Measurements from ENCODE around the gene CLDN14.

CLDN14 gene, protein sequence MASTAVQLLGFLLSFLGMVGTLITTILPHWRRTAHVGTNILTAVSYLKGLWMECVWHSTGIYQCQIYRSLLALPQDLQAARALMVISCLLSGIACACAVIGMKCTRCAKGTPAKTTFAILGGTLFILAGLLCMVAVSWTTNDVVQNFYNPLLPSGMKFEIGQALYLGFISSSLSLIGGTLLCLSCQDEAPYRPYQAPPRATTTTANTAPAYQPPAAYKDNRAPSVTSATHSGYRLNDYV

DNA sequence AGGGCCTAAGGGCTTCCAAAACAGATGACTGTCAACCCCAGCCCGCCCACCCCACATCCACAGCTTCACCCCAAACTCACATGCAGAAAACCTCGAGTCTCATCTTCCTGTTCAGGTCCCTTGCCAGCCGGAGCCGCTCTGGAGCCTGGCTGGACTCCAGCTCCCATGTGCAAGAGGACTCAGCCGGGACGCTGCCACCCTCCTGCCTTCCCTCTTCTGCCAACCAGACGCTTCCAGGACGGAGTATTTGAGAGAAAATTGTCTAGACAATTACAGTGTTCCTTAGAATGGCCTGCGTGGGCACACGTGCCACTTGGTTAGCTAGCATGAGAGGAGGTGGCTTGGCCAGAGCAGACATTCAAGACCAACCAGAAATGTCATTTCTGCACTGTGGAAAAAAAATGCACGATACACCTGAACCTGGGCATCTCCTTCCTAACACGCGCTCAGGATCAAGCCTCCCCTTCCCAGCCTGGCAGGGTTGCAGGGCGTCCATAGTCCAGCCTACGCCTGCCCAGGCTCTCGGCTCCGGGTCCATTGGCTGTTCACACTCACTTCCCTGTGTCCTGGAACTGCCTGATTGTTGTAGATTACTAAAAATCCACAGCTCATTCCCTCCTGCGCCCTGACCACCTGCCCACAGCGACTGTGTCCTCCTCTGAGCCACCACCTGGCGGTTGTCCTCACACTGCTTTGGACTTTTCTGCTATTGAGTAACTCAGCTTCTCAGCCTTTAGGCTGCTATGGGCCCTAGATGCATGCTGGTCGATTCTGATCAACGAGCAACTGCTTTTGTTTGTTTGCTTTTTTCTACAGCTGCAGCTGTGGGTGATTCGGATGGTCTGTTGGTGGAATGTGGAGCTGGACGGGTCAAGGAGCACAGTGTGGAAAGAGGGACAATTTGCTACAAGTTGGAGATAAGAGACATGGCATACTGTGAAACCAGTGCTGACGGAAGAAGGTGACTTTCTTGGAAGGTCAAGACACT lies at the start of gene CLDN14:
CLDN14 (minus strand) TSS at position 708 of the 988 bp plus-strand sequence. CDS start 18,427 bp downstream, outside the sequence.
- DNase-seq = peak in 12 of 58 donors; percentile 5 to 35 (median 16)

DNA sequence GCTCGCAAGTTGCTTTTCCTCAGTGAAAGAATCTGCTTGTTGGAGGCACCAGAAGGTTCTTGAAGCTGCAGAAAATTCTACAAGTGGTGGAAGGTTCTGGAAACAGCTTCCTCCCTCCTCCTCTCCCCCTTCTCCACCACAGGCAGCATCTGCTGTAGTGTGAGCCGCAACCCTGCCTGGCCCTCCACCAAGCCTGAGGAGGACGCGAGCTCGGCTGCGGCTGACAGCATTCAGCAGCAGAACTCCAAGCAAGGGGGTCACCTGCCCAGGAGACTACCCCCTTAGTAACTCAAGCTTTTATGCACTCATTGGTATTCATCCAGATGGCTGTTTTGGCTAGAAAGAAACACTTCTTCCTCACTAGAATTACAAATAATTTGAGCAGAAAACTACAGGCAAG lies 48.8 kb upstream of the CLDN14 start:
- DNase-seq = no peak

DNA sequence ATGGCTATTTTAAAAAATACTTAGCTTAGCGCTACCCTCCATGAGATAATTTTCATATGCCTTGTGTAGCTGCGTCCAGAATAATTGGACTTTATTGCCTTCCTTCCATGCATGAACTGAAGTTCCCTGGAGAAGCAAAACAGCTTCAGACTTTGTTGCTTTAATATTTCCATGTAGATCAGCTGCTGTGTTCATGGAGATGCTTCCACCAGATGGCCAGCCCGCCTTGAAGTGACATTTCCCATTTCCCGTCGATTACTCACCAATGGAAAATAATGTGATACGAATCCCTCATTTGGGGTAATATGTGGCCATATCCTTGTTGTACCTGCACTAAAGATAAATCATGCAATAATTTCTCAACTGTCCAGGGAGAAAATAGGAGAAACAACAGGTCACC lies 47.4 kb upstream of the CLDN14 start:
- DNase-seq = no peak

DNA sequence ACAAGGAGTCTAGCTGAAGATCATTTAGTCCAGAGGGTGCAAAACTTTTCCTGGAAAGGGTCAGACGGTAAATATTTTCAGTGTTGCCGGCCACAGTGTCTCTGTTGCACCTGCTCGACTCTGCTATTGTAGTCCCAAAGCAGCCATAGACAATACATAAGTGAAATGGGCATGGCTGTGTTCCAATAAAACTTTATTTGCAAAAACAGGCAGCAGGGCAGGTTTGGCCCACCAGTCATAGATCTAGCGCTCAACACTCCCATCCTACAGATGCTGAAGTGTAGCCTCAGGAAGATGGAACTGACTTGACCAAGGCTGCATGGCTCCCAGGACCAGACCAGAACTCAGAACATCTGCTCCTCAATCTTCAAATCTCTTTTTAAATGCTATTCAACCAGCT lies 46.2 kb upstream of the CLDN14 start:
- DNase-seq = no peak

DNA sequence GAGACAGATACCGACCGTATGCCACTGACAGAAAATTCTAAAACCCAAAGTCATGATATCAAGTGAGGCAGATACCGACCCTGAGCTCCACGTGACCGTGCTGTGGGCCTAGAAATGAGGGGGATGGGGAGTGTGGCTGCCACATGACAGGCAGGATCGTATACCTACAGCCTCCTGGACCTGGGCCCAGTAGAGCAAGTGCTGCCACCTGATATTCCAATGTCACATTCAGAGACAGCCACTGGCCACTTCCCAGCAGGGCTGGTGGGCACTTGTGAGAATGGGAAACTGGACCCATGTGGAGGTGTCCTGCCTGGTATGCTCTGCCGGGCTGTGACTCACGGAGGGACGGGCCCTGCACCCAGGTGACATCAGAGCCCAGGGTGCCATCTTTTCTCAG lies 44.6 kb upstream of the CLDN14 start:
- no peak for DNase-seq

DNA sequence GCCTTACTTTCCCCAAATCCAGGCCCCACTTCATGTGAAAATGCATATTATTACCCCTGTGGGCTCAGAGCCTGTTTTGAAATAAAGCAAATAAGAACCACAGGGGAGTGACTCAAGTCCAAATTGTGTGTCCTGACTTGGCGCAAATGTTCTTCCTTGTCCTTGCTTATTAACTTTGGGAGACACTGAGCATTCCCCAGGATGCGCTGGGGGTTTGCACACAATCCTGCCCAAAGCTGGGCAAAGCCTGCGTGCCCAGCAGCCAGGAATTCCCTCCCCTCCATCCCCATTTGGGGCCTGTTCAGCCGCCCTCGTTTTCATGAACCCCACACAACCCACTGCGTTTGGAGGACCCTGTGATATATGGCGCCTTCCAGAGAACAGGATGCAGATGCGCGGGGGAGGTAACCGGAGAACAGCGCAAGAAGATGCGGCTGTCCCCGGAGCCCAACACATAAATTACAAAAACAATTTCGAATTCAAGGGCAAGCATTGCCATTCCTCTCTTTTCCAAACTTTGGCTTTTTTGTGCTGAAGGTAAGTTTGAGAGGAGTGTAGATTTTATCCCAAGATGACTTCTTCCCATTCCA lies 42.4 kb upstream of the CLDN14 start:
- DNase-seq = no peak

DNA sequence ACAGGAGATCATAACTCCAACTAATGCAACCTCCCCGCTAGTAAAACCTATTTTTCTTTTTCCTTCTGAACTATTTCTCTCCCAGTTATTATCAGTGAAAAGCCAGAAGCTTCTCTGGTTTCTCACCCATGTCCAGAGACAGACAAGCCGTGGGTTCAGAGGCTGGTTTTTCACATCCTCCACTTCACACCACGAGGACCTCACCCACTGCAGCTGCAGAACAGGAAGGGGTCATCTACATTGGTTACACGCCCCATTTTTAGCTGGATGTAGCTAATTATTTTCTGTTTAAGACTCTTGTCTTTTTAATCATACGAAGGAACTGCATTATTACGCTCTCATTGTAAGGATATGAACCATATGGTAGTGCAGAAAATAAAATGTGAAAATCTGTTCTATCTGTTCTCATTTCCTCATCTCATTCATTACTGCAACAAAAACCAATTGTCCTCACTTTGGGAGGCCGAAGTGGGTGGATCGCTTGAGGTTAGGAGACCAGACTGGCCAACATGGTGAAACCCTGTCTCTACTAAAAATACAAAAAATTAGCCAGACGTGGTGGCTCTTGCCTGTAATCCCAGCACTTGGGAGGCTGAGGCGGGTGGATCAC lies 39.1 kb upstream of the CLDN14 start:
- DNase-seq = no peak

DNA sequence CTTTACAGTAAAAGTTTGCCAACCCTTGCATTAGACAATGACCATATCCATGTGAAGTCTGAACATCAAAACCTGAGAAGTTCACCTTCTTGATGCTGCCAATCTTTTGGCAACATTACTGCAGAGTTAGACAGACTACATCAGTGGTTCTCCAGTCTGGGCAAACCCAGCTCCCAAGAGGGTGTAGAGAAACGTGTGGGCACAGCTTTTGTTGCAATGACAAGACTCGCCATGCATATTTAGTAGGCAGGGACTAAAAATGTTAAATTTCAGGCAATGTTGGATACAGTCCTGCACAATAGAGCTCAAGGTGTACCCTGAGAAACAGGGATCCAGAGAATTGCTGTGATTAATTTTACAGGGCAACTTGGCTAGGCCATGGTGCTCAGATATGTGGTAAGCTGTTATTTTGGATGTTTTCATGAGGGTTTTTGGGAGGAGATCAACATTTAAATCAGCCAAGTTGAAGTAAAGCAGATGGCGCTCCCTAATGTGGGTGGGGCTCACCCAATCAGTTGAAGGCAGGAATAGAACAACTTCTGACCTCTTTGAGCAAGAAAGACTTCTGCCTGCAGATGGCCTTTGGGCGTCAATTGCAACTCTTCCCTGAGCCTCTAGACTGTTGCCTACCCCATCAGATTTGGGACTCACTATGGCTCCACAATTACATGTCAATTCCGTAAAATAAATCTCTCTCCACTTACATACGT lies 37.6 kb upstream of the CLDN14 start:
- DNase-seq = no peak

DNA sequence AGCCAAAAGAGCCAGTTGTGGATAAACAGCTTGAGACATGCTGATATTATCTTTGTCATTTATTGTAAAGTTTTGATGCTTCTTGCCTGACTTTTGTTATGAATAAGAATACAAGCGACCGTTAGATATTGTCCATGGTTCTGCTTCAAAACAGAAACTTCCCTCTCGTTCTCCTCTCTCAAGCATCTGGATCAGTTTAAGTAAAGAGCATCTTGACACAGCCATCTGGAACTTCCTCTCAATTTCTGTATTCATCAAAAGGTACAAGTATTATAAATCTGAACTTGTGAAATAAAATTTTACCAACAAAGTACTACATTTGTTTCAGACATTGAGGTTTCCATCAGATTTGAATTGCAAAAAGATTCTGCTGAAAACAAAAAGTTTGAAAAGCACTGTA lies 36.4 kb upstream of the CLDN14 start:
- DNase-seq = no peak

DNA sequence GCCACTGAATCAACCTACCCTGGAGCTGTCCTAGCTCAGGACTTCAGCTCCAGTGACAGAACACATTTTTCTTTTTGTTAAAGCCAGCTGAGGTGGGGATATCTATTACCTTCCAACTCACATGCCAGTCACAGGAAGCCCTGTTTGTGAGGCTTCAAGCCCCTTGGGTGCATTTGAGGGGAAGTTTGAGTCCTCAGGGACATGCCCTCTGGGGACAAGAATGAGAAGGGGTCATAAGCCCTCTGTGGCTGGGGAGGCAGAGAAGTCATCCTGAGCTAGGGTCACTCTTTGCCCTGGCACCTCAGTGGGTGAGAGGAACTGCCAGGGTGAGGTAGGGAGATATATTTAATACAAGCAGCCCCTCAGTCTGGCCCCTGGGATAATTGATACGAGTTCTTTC lies 33.5 kb upstream of the CLDN14 start:
- no peak for DNase-seq

DNA sequence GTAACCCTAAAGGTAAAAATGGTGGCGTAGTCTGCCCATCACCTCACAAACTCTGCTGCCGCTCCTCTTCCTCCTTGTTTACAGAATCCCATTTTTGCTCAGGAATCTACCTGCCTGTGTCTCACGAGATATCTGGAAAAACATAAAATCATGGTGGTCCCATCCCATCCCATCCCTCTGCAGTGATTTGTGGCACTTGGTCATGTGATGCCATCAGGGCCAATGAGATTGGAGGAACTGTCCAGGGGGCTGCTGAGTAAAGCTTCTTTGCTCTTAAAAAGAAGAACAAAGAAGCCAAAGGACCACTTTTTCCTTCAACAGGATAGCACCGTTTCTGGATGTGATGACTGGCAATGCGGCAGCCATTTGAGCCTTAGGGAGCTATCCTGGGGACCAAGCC lies 33.0 kb upstream of the CLDN14 start:
- DNase-seq = no peak

DNA sequence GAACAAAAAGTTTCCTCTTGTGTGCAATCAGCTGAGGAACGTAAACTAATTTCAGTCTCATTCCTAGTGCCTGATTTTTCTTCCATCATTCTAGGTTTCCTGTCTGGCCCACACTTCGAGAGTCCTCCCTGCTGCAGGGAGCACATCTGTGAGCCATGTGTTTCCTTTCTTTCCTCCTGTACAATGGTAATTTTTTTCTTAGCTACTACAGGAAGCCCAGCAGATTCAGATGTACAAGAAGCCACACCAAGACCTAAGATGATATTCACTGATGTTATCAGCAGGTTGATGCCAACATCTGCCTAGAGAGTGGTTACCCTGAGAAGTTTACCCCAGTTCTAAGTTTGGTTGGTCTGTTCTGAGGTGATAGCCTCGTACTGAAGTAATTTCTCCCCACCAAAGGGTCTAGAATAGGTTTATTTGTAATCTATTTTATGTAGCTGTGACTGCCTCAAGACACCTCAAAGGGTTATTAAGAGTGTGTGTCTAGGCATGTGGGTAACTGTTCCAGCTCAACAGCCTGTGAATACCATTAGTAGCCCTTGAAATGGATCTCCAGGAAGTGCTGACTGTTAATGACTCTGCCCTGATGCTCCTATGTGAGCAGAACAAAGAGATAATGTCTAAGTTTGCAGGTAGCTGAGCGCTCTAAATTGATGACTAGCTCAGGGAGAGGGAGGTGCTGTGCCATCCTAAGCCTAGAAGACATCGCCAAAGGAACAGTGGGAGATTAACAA lies 31.7 kb upstream of the CLDN14 start:
- no peak for DNase-seq

DNA sequence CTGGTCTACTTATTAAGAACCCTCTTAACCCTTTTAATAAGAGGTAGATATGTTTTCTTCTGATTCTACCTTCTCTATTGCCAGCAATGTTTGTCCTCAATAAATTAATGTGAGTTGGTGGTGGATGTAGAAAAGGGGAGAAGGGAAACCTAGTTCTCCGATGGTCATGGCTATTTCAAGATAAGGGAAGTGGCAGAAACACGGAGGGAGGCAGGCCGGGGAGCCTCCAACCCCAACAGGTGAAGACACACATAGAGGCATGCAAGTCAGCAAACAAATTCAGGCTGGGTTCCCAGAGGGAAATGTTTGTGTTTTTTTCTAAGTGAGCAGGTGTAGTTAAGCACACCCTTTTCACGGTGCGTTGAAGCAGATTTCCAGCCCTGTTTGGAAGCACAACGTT lies 31.0 kb upstream of the CLDN14 start:
- DNase-seq = no peak

DNA sequence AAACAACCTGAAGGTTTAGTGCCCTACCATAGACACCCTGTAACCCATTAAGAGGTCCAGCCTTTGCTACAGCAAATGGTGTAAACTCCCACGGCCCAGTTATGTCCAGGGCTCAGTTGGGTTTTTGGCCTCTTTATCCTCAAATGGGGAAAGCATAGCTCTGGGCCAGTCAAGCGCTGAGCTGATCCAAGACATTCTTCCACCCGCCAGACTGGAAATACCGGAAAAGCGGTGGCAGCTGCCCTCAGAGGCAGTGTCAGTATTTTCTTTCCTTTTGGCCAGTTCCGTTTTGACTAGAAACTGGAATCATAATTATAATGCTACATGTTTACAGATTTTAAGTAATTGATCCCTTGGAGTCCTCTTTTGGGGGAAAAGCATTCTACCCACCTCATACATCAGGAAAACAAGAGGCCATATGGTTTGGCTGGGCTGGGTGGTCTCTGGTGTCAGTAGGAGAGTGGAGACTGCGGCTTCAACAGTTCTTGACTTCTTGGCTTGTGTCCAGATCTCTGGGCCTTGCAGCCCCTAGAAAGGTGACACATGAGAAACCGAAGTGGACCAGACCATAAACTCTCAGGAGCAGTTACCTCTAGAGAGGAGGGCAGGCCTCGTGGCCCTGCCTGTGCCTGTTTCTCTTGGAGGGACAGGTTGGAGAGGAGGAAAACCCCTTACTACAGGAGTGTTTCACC lies 30.2 kb upstream of the CLDN14 start:
- no peak for DNase-seq

DNA sequence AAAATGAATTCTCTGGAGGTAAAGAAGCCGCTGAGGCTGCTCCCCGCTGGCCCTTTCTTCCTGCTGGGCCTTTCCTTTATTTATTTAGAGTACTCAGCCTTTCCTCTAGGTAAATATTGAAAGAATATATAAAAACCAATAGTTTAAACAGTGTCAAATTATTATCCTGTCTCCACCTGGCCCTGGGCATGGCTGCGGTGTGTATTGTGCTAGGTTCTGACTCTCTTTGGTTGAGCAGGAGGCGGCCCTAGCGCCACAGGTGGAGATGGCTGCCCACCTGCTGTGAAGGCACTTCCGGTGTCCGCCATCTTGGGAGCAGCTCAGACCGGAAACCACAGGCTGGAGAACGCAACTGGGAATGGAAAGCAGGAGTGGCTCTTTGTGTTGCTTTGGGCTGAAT lies 29.0 kb upstream of the CLDN14 start:
- DNase-seq = no peak

DNA sequence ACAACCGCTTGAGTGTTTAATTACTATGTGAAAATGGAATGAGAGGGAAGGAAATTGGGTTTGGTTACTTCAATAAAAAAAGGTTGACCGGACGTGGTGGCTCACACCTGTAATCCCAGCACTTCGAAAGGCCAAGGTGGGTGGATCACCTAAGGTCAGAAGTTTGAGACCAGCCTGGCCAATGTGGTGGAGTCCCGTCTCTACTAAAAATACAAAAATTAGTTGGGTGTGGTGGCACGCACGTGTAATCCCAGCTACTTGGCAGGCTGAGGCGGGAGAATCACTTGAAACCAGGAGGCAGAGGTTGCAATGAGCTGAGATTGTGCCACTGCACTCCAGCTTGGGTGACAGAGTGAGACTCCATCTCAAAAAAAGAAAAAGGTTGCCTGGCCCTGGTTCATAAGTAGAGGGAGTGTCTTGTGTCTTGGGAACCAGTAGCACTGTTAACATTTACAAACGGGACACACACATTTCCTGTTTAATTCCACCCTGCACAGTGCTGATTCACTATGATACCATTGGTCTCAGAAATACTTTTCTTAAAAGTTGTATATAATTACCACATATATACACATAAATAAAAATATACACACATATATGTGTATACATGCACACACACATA lies 27.6 kb upstream of the CLDN14 start:
- no peak for DNase-seq

DNA sequence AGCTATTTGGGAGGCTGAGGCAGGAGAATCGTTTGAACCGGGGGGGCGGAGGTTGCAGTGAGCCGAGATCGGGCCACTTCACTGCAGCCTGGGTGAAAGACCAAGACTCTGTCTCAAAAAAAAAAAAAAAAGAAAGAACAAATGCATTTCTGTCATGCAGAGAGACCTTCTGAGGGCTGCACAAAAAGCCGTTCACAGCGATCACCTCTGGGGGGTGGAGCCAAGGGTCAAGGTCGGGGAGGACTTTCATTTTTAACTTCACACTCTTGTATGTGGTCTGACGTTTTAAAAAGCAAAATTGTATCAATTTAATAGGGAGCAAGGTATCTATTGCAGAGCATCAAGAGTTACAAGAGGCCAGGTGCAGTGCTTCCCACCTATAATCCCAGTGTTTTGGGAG lies 26.6 kb upstream of the CLDN14 start:
- DNase-seq = no peak

DNA sequence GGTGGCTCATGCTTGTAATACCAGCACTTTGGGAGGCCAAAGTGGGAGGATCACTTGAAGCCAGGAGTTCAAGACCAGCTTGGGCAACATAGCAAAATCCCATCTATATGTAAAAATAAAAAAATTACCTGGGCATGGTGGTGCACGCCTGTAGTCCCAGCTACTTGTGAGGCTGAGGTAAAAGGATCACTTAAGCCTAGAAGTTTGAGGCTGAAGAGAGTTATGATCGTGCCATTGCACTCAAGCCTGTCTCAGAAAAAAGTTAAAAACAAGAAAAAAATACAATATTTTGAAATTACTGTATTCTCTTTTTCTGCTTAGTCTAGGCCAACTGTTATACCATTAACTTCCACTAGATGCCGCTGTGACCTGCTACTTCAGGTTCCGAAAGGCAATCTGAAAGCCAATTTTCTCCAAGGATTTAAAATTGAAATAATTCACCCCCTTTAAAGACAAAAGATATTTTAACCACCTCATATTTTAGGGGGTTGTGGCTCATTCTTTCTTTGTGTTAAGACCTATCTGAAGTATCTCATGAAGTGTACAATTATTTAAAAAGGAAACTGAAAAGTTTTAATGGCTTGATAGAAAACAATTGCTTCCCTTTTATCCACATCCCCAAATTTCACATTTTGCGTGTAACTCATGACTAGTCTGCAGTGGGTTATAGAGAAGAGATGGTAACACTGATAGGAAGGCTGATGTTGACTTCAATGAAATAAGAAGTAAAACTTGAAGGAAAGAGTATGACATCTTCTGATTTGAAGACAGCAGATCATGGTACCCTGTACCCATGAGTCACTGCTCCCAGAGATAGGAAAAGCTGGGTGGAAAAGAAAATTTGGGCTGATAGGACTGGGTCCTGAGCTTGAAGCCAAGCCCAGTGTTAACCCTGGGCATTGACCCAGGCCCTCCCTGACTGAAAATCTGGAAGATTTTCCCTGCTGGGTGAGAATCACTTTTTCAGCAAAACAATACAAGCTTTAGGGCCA lies 24.4 kb upstream of the CLDN14 start:
- peak in 18 of 58 donors; percentile 0 to 44 (median 14) for DNase-seq
